GM12878 (cell line): ENCODE measurements around the gene EXOC8.

Source experiments
- CBFB ChIP-seq: IDR thresholded peaks from 2 replicates; pipeline ENCODE4 v1.6.1; 2016; ENCODE audit warnings: antibody characterized with exemption, low read depth
- CBX5 ChIP-seq: sonication (generic); IDR thresholded peaks from 2 replicates; pipeline ENCODE4 v1.6.1; 2016; ENCODE audit warnings: low read depth, moderate library complexity, mild to moderate bottlenecking, inconsistent platforms
- EZH2 ChIP-seq: IDR thresholded peaks from 2 replicates; pipeline ENCODE4 v1.6.1; 2012; ENCODE audit warnings: low read depth, mild to moderate bottlenecking, control low read depth, inconsistent platforms, low read length, borderline replicate concordance; ENCODE audit not compliant: control insufficient read depth
- MTA3 ChIP-seq: IDR thresholded peaks from 2 replicates; pipeline ENCODE4 v1.6.1; 2012; ENCODE audit warnings: low read length, inconsistent platforms, borderline replicate concordance
- MYC ChIP-seq: IDR thresholded peaks from 2 replicates; pipeline ENCODE4 v1.6.1; 2011; ENCODE audit warnings: mild to moderate bottlenecking, low read length, moderate library complexity, inconsistent platforms; ENCODE audit not compliant: insufficient read depth, insufficient replicate concordance, insufficient read length, severe bottlenecking
- NBN ChIP-seq: fragments of 450-650 bp; IDR thresholded peaks from 2 replicates; pipeline ENCODE4 v1.6.1; 2016
- SMAD1 ChIP-seq: fragments of 450-650 bp; IDR thresholded peaks from 2 replicates; pipeline ENCODE4 v1.6.1; 2018; ENCODE audit warnings: mild to moderate bottlenecking, low read depth; ENCODE audit not compliant: partially characterized antibody
- SRF ChIP-seq, 2 experiments: IDR thresholded peaks; 2 replicates each; pipeline ENCODE4 v1.6.1; 2011; ENCODE audit warnings: low read depth in 2 of 2, low read length in 2 of 2, mild to moderate bottlenecking in 1 of 2, moderate library complexity in 1 of 2
- USF2 ChIP-seq: IDR thresholded peaks from 2 replicates; pipeline ENCODE4 v1.6.1; 2011; ENCODE audit warnings: low read depth, low read length, improper control_type of control experiment, borderline replicate concordance
- TF ChIP-seq, protein P1 (sequence below), 3 experiments: IDR thresholded peaks in 2 of 3; conservative IDR thresholded peaks in 1 of 3; 2 replicates each; pipeline ENCODE4 v1.5.1; 2011; ENCODE audit warnings: low read depth in 3 of 3, low read length in 3 of 3, mild to moderate bottlenecking in 3 of 3, control low read depth in 2 of 3, moderate library complexity in 2 of 3, inconsistent platforms in 1 of 3, mixed read lengths in 1 of 3; ENCODE audit not compliant: control insufficient read depth in 2 of 3, insufficient read depth in 1 of 3; ENCODE audit errors: extremely low read depth in 1 of 3

GRCh38 chr1:231357831-231358354 lies 20.2 kb upstream of the EXOC8 start:
- no peak for TF ChIP-seq SRF (IDR thresholded peaks at IDR 0.05; ENCODE audit: low read depth in 2 of 2, low read length in 2 of 2)
- TF ChIP-seq, protein P1, sequence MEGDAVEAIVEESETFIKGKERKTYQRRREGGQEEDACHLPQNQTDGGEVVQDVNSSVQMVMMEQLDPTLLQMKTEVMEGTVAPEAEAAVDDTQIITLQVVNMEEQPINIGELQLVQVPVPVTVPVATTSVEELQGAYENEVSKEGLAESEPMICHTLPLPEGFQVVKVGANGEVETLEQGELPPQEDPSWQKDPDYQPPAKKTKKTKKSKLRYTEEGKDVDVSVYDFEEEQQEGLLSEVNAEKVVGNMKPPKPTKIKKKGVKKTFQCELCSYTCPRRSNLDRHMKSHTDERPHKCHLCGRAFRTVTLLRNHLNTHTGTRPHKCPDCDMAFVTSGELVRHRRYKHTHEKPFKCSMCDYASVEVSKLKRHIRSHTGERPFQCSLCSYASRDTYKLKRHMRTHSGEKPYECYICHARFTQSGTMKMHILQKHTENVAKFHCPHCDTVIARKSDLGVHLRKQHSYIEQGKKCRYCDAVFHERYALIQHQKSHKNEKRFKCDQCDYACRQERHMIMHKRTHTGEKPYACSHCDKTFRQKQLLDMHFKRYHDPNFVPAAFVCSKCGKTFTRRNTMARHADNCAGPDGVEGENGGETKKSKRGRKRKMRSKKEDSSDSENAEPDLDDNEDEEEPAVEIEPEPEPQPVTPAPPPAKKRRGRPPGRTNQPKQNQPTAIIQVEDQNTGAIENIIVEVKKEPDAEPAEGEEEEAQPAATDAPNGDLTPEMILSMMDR (IDR thresholded peaks at IDR 0.05 in 2 of 3, conservative IDR thresholded peaks at IDR 0.05 in 1 of 3; ENCODE audit: control insufficient read depth in 2 of 3, extremely low read depth in 1 of 3, insufficient read depth in 1 of 3, low read depth in 3 of 3, low read length in 3 of 3): peak; percentile 66 to 87 (median 77); a peak in 5 of 6 replicates
- TF ChIP-seq EZH2: no peak
- TF ChIP-seq MTA3: no peak
- TF ChIP-seq SMAD1: no peak
- TF ChIP-seq CBFB: no peak
- no peak for TF ChIP-seq MYC
- TF ChIP-seq NBN: no peak
- TF ChIP-seq USF2: no peak
- no peak for TF ChIP-seq CBX5
